Measurements from ENCODE around the gene ELMOD1. TPM values are rescaled to one million over a fixed set of nuclear protein-coding genes. Genes with fewer than 3 reads are reported as not detected.

ELMOD1 gene
- total RNA-seq, 1 donor from 2014 or later: 0.36 TPM

GRCh38 chr11:107677924-107678631 is 87.1 kb downstream of the ELMOD1 start:
- no peak for DNase-seq (ENCODE audit: low spot score)

GRCh38 chr11:107678632-107678971 is 87.7 kb downstream of the ELMOD1 start:
- ATAC-seq (no peak), DNase-seq (ENCODE audit: low spot score) (no peak)
- intact Hi-C loops (cut with DNase I): no loop called here

More at GRCh38 chr11:107677924-107678631, 87.1 kb downstream of the ELMOD1 start:
- intact Hi-C loops (cut with DNase I): no loop called here
- ATAC-seq: no peak

- ATAC-seq (no peak), DNase-seq (ENCODE audit: low spot score) (no peak)
- intact Hi-C loops (cut with DNase I): no loop called here
Observed at GRCh38 chr11:107679255-107680024, 88.5 kb downstream of the ELMOD1 start.

GRCh38 chr11:107682171-107682570 is 91.2 kb downstream of the ELMOD1 start:
- ATAC-seq: no peak
- no peak for DNase-seq (ENCODE audit: low spot score)
- intact Hi-C loops (cut with DNase I): no loop called here

GRCh38 chr11:107682572-107682971 is 91.6 kb downstream of the ELMOD1 start:
- ATAC-seq: no peak

GRCh38 chr11:107683061-107683460 is 92.1 kb downstream of the ELMOD1 start:
- intact Hi-C loops (cut with DNase I): no loop called here
- ATAC-seq (no peak), DNase-seq (ENCODE audit: low spot score) (no peak)

More at GRCh38 chr11:107682572-107682971, 91.6 kb downstream of the ELMOD1 start:
- intact Hi-C loops (cut with DNase I): no loop called here
- no peak for DNase-seq (ENCODE audit: low spot score)

- ATAC-seq (no peak), DNase-seq (ENCODE audit: low spot score) (no peak)
- intact Hi-C loops (cut with DNase I): no loop called here
Observed at GRCh38 chr11:107683807-107684206, 92.9 kb downstream of the ELMOD1 start.

- DNase-seq (ENCODE audit: low spot score): no peak
- peak; percentile 24 for ATAC-seq
- intact Hi-C loops (cut with DNase I): no loop called here
Observed at GRCh38 chr11:107688322-107688918, 97.5 kb downstream of the ELMOD1 start.

GRCh38 chr11:107689317-107690202 is 98.6 kb downstream of the ELMOD1 start:
- DNase-seq (ENCODE audit: low spot score) (peak; percentile 78), ATAC-seq (peak; percentile 92)
- intact Hi-C loops (cut with DNase I): no loop called here

GRCh38 chr11:107691000-107691750 is 100.2 kb downstream of the ELMOD1 start:
- no peak for DNase-seq (ENCODE audit: low spot score)
- no peak for ATAC-seq
- intact Hi-C loops (cut with DNase I): no loop called here

- no peak for DNase-seq (ENCODE audit: low spot score)
- intact Hi-C loops (cut with DNase I): no loop called here
Observed at GRCh38 chr11:107695446-107695845, 104.5 kb downstream of the ELMOD1 start.

GRCh38 chr11:107696140-107696539 is 105.2 kb downstream of the ELMOD1 start:
- peak; percentile 62 for ATAC-seq
- intact Hi-C loops (cut with DNase I): no loop called here

More at GRCh38 chr11:107695446-107695845, 104.5 kb downstream of the ELMOD1 start:
- no peak for ATAC-seq

GRCh38 chr11:107697291-107697690 is 106.3 kb downstream of the ELMOD1 start:
- DNase-seq (ENCODE audit: low spot score) (no peak), ATAC-seq (no peak)
- intact Hi-C loops (cut with DNase I): no loop called here

More at GRCh38 chr11:107696140-107696539, 105.2 kb downstream of the ELMOD1 start:
- DNase-seq (ENCODE audit: low spot score): no peak

- DNase-seq (ENCODE audit: low spot score): no peak
- intact Hi-C loops (cut with DNase I): no loop called here
- no peak for ATAC-seq
Observed at GRCh38 chr11:107699371-107700285, 108.7 kb downstream of the ELMOD1 start.

GRCh38 chr11:107702109-107702660 is 111.2 kb downstream of the ELMOD1 start:
- no peak for ATAC-seq
- intact Hi-C loops (cut with DNase I): no loop called here
- DNase-seq (ENCODE audit: low spot score): no peak

GRCh38 chr11:107702723-107703122 is 111.8 kb downstream of the ELMOD1 start:
- intact Hi-C loops (cut with DNase I): no loop called here
- ATAC-seq (no peak), DNase-seq (ENCODE audit: low spot score) (no peak)

GRCh38 chr11:107704451-107704850 is 113.5 kb downstream of the ELMOD1 start:
- intact Hi-C loops (cut with DNase I): no loop called here
- ATAC-seq: no peak
- DNase-seq (ENCODE audit: low spot score): no peak
